ENCODE data around the gene PSTPIP1. TPM values are rescaled to one million over a fixed set of nuclear protein-coding genes. Genes with fewer than 3 reads are reported as not detected.
A peak's percentile ranks its signal among the peaks of the same experiment; 100 is the strongest.

Gene PSTPIP1
- total and polyA plus RNA-seq, 2 experiments from 2014 or later = not detected

- H3K36me3 ChIP-seq (replicated peaks; ENCODE audit: insufficient read depth, low read depth) = no peaks in the 10 kb centered on the region
- no peak for DNase-seq (ENCODE audit: low spot score)
- TF ChIP-seq CTCF (IDR thresholded peaks at IDR 0.05; ENCODE audit: poor library complexity) (no peak), EZH2phosphoT487 (IDR thresholded peaks at IDR 0.05; ENCODE audit: low read depth, severe bottlenecking, unreplicated experiment) (no peak), EZH2 (IDR thresholded peaks at IDR 0.05; ENCODE audit: borderline replicate concordance) (no peak)
- no peaks in the 10 kb centered on the region for H3K9me2 ChIP-seq (replicated peaks; ENCODE audit: insufficient read depth)
- peak overlapping the region; percentile 87 for H3K4me3 ChIP-seq
- peaks cover 26% of the 10 kb centered on the region for H4K20me1 ChIP-seq (ENCODE audit: insufficient read depth, poor library complexity, severe bottlenecking)
- no peaks in the 10 kb centered on the region for H3K27me3 ChIP-seq
- H3K79me2 ChIP-seq = peaks cover 49% of the 10 kb centered on the region
- WGBS (ENCODE audit: low lambda C conversion rate, missing lambda C conversion rate) = 2% methylated on average over 18 of the region's 18 CpGs
- peak overlapping the region; percentile 97 for H3K27ac ChIP-seq
- H2AFZ ChIP-seq = no peak overlapping the region
- peaks cover 40% of the 10 kb centered on the region for H3K4me1 ChIP-seq (ENCODE audit: insufficient read depth)
- no peaks in the 10 kb centered on the region for H3K9me3 ChIP-seq (ENCODE audit: low read depth)
- peak overlapping the region; percentile 86 for H3K4me2 ChIP-seq
Measured at GRCh38 chr15:77070180-77070494, 75.2 kb downstream of the PSTPIP1 start.

GRCh38 chr15:77070495-77071304 lies 75.8 kb downstream of the PSTPIP1 start, which contains the start of gene TSPAN3:
TSPAN3 (minus strand) TSS chr15:77071109; CDS start chr15:77070954, 155 bp downstream.
- peaks cover 34% of the 10 kb centered on the region for H3K4me1 ChIP-seq (ENCODE audit: insufficient read depth)
- peak within 1 kb of the TSS; percentile 89 for H2AFZ ChIP-seq
- no peaks in the 10 kb centered on the region for H3K36me3 ChIP-seq (replicated peaks; ENCODE audit: insufficient read depth, low read depth)
- DNase-seq (ENCODE audit: low spot score) = peak; percentile 97
- H3K9me3 ChIP-seq (ENCODE audit: low read depth) = no peaks in the 10 kb centered on the region
- peak within 1 kb of the TSS; percentile 97 for H3K27ac ChIP-seq
- peaks cover 43% of the 10 kb centered on the region for H3K79me2 ChIP-seq
- peaks cover 21% of the 10 kb centered on the region for H4K20me1 ChIP-seq (ENCODE audit: insufficient read depth, poor library complexity, severe bottlenecking)
- TF ChIP-seq CTCF (IDR thresholded peaks at IDR 0.05; ENCODE audit: poor library complexity) (no peak), EZH2 (IDR thresholded peaks at IDR 0.05; ENCODE audit: borderline replicate concordance) (no peak), EZH2phosphoT487 (IDR thresholded peaks at IDR 0.05; ENCODE audit: low read depth, severe bottlenecking, unreplicated experiment) (no peak)
- peak within 1 kb of the TSS; percentile 87 for H3K4me3 ChIP-seq
- peak within 1 kb of the TSS; percentile 86 for H3K4me2 ChIP-seq
- WGBS (ENCODE audit: low lambda C conversion rate, missing lambda C conversion rate) = under 1% methylated on average over 65 of the region's 97 CpGs
- H3K9me2 ChIP-seq (replicated peaks; ENCODE audit: insufficient read depth) = no peaks in the 10 kb centered on the region
- no peaks in the 10 kb centered on the region for H3K27me3 ChIP-seq

- H3K27me3 ChIP-seq = no peaks in the 10 kb centered on the region
- no peaks in the 10 kb centered on the region for H3K9me2 ChIP-seq (replicated peaks; ENCODE audit: insufficient read depth)
- peak overlapping the region; percentile 66 for H3K4me2 ChIP-seq
- H3K9me3 ChIP-seq (ENCODE audit: low read depth) = no peaks in the 10 kb centered on the region
- H3K4me1 ChIP-seq (ENCODE audit: insufficient read depth) = peaks cover 28% of the 10 kb centered on the region
- DNase-seq (ENCODE audit: low spot score) = no peak
- H2AFZ ChIP-seq = peak overlapping the region; percentile 89
- WGBS (ENCODE audit: low lambda C conversion rate, missing lambda C conversion rate) = 73% methylated on average over 15 of the region's 15 CpGs
- H4K20me1 ChIP-seq (ENCODE audit: insufficient read depth, poor library complexity, severe bottlenecking) = peaks cover 15% of the 10 kb centered on the region
- peak overlapping the region; percentile 97 for H3K27ac ChIP-seq
- TF ChIP-seq EZH2 (IDR thresholded peaks at IDR 0.05; ENCODE audit: borderline replicate concordance) (no peak), CTCF (IDR thresholded peaks at IDR 0.05; ENCODE audit: poor library complexity) (no peak), EZH2phosphoT487 (IDR thresholded peaks at IDR 0.05; ENCODE audit: low read depth, severe bottlenecking, unreplicated experiment) (no peak)
- peaks cover 34% of the 10 kb centered on the region for H3K79me2 ChIP-seq
- H3K4me3 ChIP-seq = no peak overlapping the region
- no peaks in the 10 kb centered on the region for H3K36me3 ChIP-seq (replicated peaks; ENCODE audit: insufficient read depth, low read depth)
Measured at GRCh38 chr15:77071305-77072223, 76.6 kb downstream of the PSTPIP1 start.
